Fibroblast of lung (primary cell): ENCODE results near the gene KIAA0586.
"Not testable (repeated sequence)": the region's sequence is repeated elsewhere in the genome, so short reads cannot be mapped to it uniquely, and the experiment has no call there.

ENCODE experiments used
- EZH2 ChIP-seq: IDR thresholded peaks from 2 replicates; pipeline ENCODE4 v1.5.1; 2012; ENCODE audit warnings: low read length, control low read depth, mild to moderate bottlenecking; ENCODE audit errors: missing control alignments
- TF ChIP-seq, protein P1 (sequence below), 2 donors: IDR thresholded peaks in 1 of 2; conservative IDR thresholded peaks in 1 of 2; 1 replicate in 1 of 2; 2 replicates in 1 of 2; pipeline ENCODE4 v1.5.1; 2011 to 2012; ENCODE audit warnings: low read length in 2 of 2, control low read depth in 1 of 2, inconsistent platforms in 1 of 2, low read depth in 1 of 2, mild to moderate bottlenecking in 1 of 2

DNA sequence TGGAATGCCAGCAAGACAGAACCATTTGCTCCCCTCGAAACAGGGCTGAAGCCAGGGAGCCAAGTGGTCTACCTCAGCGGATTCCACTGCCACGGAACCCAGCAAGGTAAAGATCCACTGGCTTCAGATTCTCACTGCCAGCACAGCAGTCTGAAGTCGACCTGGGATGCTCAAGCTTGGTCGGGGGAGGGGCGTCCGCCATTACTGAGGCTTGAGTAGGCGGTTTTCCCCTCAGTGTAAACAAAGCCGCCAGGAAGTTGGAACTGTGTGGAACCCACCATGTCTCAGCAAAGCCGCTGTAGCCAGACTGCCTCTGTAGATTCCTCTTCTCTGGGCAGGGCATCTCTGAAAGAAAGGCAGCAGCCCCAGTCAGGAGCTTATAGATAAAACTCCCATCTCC, 98.2 kb downstream of the KIAA0586 start:
- TF ChIP-seq, protein P1, sequence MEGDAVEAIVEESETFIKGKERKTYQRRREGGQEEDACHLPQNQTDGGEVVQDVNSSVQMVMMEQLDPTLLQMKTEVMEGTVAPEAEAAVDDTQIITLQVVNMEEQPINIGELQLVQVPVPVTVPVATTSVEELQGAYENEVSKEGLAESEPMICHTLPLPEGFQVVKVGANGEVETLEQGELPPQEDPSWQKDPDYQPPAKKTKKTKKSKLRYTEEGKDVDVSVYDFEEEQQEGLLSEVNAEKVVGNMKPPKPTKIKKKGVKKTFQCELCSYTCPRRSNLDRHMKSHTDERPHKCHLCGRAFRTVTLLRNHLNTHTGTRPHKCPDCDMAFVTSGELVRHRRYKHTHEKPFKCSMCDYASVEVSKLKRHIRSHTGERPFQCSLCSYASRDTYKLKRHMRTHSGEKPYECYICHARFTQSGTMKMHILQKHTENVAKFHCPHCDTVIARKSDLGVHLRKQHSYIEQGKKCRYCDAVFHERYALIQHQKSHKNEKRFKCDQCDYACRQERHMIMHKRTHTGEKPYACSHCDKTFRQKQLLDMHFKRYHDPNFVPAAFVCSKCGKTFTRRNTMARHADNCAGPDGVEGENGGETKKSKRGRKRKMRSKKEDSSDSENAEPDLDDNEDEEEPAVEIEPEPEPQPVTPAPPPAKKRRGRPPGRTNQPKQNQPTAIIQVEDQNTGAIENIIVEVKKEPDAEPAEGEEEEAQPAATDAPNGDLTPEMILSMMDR (conservative IDR thresholded peaks at IDR 0.05 in 1 of 2, IDR thresholded peaks at IDR 0.05 in 1 of 2; ENCODE audit: low read depth in 1 of 2, low read length in 2 of 2) = not testable (repeated sequence)
- TF ChIP-seq EZH2 = not testable (repeated sequence)
